NCI-H1930 (cell line): ENCODE results near the gene MALT1.
"Not testable (repeated sequence)": the region's sequence is repeated elsewhere in the genome, so short reads cannot be mapped to it uniquely, and the experiment has no call there.

ENCODE experiments used
- DNase-seq, 2 experiments: peaks; one replicate each; lab custom pipeline; 2025; lab: John Stamatoyannopoulos, UW

Gene MALT1

GRCh38 chr18:58776541-58776940 is 105.3 kb downstream of the MALT1 start:
- DNase-seq, result not testable (repeated sequence)

GRCh38 chr18:58777471-58777870 is 106.2 kb downstream of the MALT1 start:
- no peak for DNase-seq

- DNase-seq, result no peak
These were observed 108.3 kb downstream of the MALT1 start for GRCh38 chr18:58779529-58779928.

GRCh38 chr18:58780045-58780444 is 108.8 kb downstream of the MALT1 start:
- no peak for DNase-seq

GRCh38 chr18:58781627-58782194 is 110.4 kb downstream of the MALT1 start:
- peak; percentile 47 to 70 for DNase-seq

- DNase-seq, result no peak
These were observed 113.4 kb downstream of the MALT1 start for GRCh38 chr18:58784601-58785137.

GRCh38 chr18:58785171-58785805 is 114.0 kb downstream of the MALT1 start:
- peak in 1 of 2 experiments; percentile 28 for DNase-seq

- no peak for DNase-seq
These were observed 114.6 kb downstream of the MALT1 start for GRCh38 chr18:58785870-58786269.

- DNase-seq, result no peak
These were observed 116.4 kb downstream of the MALT1 start for GRCh38 chr18:58787536-58788149.

GRCh38 chr18:58788470-58788869 is 117.2 kb downstream of the MALT1 start:
- DNase-seq, result no peak

- no peak for DNase-seq
These were observed 118.0 kb downstream of the MALT1 start for GRCh38 chr18:58788971-58789875.

- no peak for DNase-seq
These were observed 118.6 kb downstream of the MALT1 start for GRCh38 chr18:58789876-58790240.

- no peak for DNase-seq
These were observed 120.8 kb downstream of the MALT1 start for GRCh38 chr18:58792086-58792485.

- no peak for DNase-seq
These were observed 122.1 kb downstream of the MALT1 start for GRCh38 chr18:58793361-58793760.

- no peak for DNase-seq
These were observed 125.0 kb downstream of the MALT1 start for GRCh38 chr18:58796220-58796619.

- DNase-seq, result no peak
These were observed 129.3 kb downstream of the MALT1 start for GRCh38 chr18:58800582-58800981.

- DNase-seq, result no peak
These were observed 131.7 kb downstream of the MALT1 start for GRCh38 chr18:58802959-58803358.

GRCh38 chr18:58803978-58804377 is 132.7 kb downstream of the MALT1 start:
- DNase-seq, result no peak
